ENCODE results near the gene CCNT2. TPM values are rescaled to one million over a fixed set of nuclear protein-coding genes. Genes with fewer than 3 reads are reported as not detected.

Gene CCNT2
- polyA plus RNA-seq, 1 donor (not counting 4 experiments of a cell fraction or from before 2014, with no cell fraction given), result 20.9 TPM

GRCh38 chr2:134985061-134985460 lies 66.4 kb downstream of the CCNT2 start:
- Histone ChIP-seq H3K9me3 (ENCODE audit: control insufficient read depth, low read depth, low read length) (no peaks in the 10 kb centered on the region), H3K4me3 (ENCODE audit: control insufficient read depth in 2 of 3, extremely low read depth in 1 of 3, insufficient read depth in 2 of 3, low read depth in 1 of 3, low read length in 3 of 3) (no peak overlapping the region), H3K4me1 (ENCODE audit: control insufficient read depth, extremely low read depth, insufficient read depth, low read length) (no peaks in the 10 kb centered on the region), H3K27me3 (ENCODE audit: control insufficient read depth, extremely low read depth, insufficient read depth, low read length) (no peaks in the 10 kb centered on the region), H3K79me2 (ENCODE audit: control insufficient read depth, insufficient read depth, low read length) (no peaks in the 10 kb centered on the region), H3K4me2 (ENCODE audit: control insufficient read depth, extremely low read depth, insufficient read depth, low read depth, low read length) (no peak overlapping the region), H3K27ac (ENCODE audit: control insufficient read depth, insufficient read depth, low read length) (no peak overlapping the region), H4K20me1 (ENCODE audit: control insufficient read depth, extremely low read depth, insufficient read depth, low read length) (no peaks in the 10 kb centered on the region), H3K36me3 (ENCODE audit: control insufficient read depth in 2 of 2, extremely low read depth in 1 of 2, insufficient read depth in 2 of 2, low read length in 2 of 2) (no peaks in the 10 kb centered on the region), H3K9me1 (ENCODE audit: control insufficient read depth, extremely low read depth, insufficient read depth, low read length) (no peaks in the 10 kb centered on the region), H2AFZ (ENCODE audit: control insufficient read depth, low read length) (no peak overlapping the region), H3K9ac (ENCODE audit: control insufficient read depth, extremely low read depth, insufficient read depth, low read length) (no peak overlapping the region)
- TF ChIP-seq CTCF (optimal IDR thresholded peaks at IDR 0.05 in 1 of 3, IDR thresholded peaks at IDR 0.05 in 1 of 3, conservative IDR thresholded peaks at IDR 0.05 in 1 of 3; ENCODE audit: extremely low read depth in 1 of 3, insufficient read depth in 2 of 3, low read length in 3 of 3) (no peak), EZH2 (IDR thresholded peaks at IDR 0.05; ENCODE audit: low read length) (no peak)
- DNase-seq (ENCODE audit: low read depth, low spot score) (no peak), FAIRE-seq (no peak)
- dilution Hi-C loops (cut with MboI; ENCODE audit: extremely low pct_ligation_motif_present, low sequenced_read_pairs), result no loop called here

GRCh38 chr2:134988994-134989605 lies 70.5 kb downstream of the CCNT2 start:
- Histone ChIP-seq H3K4me1 (ENCODE audit: control insufficient read depth, extremely low read depth, insufficient read depth, low read length) (no peaks in the 10 kb centered on the region), H3K79me2 (ENCODE audit: control insufficient read depth, insufficient read depth, low read length) (no peaks in the 10 kb centered on the region), H3K4me3 (ENCODE audit: control insufficient read depth in 2 of 3, extremely low read depth in 1 of 3, insufficient read depth in 2 of 3, low read depth in 1 of 3, low read length in 3 of 3) (no peak overlapping the region), H3K27ac (ENCODE audit: control insufficient read depth, insufficient read depth, low read length) (no peak overlapping the region), H4K20me1 (ENCODE audit: control insufficient read depth, extremely low read depth, insufficient read depth, low read length) (no peaks in the 10 kb centered on the region), H3K9ac (ENCODE audit: control insufficient read depth, extremely low read depth, insufficient read depth, low read length) (no peak overlapping the region), H3K27me3 (ENCODE audit: control insufficient read depth, extremely low read depth, insufficient read depth, low read length) (no peaks in the 10 kb centered on the region), H3K9me3 (ENCODE audit: control insufficient read depth, low read depth, low read length) (no peaks in the 10 kb centered on the region), H3K4me2 (ENCODE audit: control insufficient read depth, extremely low read depth, insufficient read depth, low read depth, low read length) (no peak overlapping the region), H3K36me3 (ENCODE audit: control insufficient read depth in 2 of 2, extremely low read depth in 1 of 2, insufficient read depth in 2 of 2, low read length in 2 of 2) (no peaks in the 10 kb centered on the region), H2AFZ (ENCODE audit: control insufficient read depth, low read length) (no peak overlapping the region), H3K9me1 (ENCODE audit: control insufficient read depth, extremely low read depth, insufficient read depth, low read length) (no peaks in the 10 kb centered on the region)
- DNase-seq (ENCODE audit: low read depth, low spot score), result no peak
- dilution Hi-C loops (cut with MboI; ENCODE audit: extremely low pct_ligation_motif_present, low sequenced_read_pairs), result no loop called here
- peak in 2 of 3 experiments; percentile 21 to 30 for TF ChIP-seq CTCF (optimal IDR thresholded peaks at IDR 0.05 in 1 of 3, IDR thresholded peaks at IDR 0.05 in 1 of 3, conservative IDR thresholded peaks at IDR 0.05 in 1 of 3; ENCODE audit: extremely low read depth in 1 of 3, insufficient read depth in 2 of 3, low read length in 3 of 3)
- no peak for TF ChIP-seq EZH2 (IDR thresholded peaks at IDR 0.05; ENCODE audit: low read length)
- no peak for FAIRE-seq

Data from keratinocyte (primary cell).